ENCODE data around the gene SDCCAG8.

SDCCAG8 gene

DNA sequence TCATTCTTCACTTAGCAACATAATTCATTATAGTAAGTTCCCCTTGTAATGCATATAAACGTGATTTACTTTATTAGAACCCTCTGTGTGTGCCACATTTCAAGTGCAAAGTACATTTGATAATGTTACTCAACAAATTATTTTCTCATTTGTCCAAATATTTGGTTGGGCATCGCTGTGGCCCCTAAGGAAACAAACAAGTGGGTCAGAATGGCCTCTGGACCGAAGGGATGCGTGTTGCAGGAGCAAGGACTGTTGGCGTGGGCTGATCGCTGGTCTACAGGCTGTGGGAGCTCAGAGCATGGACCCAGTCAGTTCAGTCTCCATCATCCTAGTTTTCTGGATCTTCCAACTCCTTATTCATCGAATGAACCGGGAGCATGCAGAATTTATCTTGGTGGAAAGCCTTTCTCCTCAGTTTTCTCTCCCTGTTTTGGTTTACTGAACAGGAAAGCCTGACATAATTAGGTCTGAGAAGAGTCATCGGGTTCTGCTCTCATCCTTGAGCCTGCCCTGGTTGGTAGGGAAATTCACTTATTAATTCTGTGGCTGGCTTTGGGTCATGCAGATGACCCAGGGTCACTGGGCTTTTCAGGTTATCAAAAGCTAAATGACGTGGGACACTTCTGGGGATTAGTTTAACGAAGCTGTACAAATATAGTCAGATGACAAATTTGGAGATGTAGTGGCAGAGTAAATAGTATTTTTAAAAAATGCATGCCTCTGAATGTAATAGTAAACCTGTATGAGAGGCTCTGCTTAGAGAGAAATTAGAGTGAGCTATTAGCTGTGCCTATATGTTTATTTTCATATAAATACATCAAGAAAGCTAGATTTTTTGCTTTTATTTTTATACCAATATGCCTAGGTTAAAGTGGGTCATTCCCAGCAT lies 200.2 kb downstream of the SDCCAG8 start:
- DNase-seq (ENCODE audit: low read depth in 3 of 3), result no peak

- DNase-seq (ENCODE audit: low read depth in 3 of 3), result no peak
Measured at GRCh38 chr1:243457363-243457982, 201.6 kb downstream of the SDCCAG8 start.

GRCh38 chr1:243459059-243459458 lies 203.2 kb downstream of the SDCCAG8 start:
- DNase-seq (ENCODE audit: low read depth in 3 of 3), result no peak

DNA sequence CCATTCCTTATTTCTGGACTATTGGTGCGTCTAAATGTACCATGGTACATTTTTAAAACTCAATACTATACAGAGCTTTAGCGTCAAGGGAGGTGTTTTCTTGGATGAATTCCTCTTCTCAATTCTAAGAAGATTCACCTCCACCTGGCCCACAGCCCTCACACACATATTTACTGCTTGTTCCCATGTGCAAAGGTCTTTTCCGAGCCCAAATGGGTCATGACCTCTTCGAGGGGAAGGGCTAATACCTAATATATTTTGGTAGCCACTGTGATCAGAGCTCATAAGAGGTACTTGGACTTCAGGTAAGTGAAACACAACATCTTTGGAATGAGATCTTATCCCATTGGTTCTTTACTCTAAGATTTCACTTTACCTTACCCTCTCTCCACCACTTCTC lies 205.9 kb downstream of the SDCCAG8 start:
- DNase-seq (ENCODE audit: low read depth in 3 of 3), result no peak

DNA sequence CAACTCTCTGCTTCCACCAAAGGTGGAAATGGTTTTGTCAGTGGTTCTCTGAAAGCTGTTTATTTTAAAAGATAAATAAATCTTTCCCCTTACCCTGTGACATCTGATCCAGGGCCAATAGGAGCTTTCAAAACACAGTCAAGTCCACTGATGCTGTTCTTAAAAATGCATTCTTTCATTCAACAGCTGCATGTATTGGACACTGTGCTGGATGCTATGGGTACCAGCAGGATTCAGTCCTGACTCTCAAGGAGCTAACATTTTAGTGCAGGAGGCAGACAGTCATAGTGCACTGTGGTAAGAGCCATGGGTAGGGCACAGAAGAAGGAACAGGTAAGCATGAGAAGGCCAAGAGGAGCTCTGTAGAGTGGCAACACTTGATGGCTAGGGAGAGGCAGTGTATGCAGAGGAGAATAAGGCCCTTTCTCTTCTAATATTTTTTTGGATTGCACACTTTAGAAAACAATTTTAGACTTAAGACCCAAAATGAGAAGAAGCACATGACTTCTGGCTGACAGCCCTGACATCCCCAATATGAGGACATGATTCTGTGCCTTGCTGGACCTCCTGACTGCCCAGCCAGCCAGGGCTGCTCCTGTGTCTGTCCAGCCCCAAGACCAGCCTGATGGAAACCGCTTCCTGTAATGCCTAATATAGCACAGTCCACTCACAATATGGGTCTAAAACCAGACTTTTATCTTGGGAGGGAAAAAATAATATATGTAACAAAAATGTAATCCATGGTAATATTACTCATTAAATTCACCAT lies 207.3 kb downstream of the SDCCAG8 start:
- DNase-seq (ENCODE audit: low read depth in 3 of 3), result no peak

- no peak for DNase-seq (ENCODE audit: low read depth in 3 of 3)
Measured at GRCh38 chr1:243465081-243465480, 209.2 kb downstream of the SDCCAG8 start.

DNA sequence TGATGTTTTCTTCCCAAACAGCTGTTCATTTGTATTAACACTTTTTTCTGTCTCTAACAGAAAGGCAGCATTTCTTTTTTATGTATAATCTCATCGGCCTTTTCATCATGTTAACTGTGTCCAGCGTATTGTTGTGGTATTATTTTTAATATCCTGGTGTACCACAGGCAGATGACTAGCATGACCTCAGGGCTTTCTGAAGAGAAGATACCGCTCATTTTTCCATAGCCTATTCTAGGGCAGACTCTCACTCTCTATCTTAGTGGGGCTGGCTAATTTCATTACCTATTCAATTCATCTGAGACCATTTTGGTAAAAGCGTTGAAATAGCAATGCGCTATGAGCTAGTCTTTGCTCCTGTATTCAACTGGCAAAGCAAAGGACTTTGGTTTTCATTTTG lies 209.9 kb downstream of the SDCCAG8 start:
- DNase-seq (ENCODE audit: low read depth in 3 of 3), result no peak

DNA sequence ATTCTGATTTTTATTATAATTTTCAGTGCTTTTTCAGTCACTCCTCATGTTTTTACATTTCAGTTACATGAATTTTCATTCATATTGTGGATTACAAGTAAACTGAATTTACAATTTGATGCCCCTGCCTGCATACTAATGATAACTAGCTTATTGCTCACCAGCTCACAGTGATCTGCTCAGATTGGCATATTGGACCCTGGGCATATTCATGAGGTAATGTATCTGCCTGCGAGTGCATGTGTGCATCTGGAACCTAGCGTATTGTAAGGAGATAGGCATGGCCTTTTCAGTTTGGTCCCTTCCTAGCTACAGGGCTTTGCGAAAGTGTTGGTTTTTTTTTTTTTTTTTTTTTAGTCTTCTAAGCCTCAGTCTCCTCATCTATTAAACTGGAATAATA lies 213.7 kb downstream of the SDCCAG8 start:
- no peak for DNase-seq (ENCODE audit: low read depth in 3 of 3)

GRCh38 chr1:243470502-243470901 lies 214.7 kb downstream of the SDCCAG8 start:
- DNase-seq (ENCODE audit: low read depth in 3 of 3), result no peak

DNA sequence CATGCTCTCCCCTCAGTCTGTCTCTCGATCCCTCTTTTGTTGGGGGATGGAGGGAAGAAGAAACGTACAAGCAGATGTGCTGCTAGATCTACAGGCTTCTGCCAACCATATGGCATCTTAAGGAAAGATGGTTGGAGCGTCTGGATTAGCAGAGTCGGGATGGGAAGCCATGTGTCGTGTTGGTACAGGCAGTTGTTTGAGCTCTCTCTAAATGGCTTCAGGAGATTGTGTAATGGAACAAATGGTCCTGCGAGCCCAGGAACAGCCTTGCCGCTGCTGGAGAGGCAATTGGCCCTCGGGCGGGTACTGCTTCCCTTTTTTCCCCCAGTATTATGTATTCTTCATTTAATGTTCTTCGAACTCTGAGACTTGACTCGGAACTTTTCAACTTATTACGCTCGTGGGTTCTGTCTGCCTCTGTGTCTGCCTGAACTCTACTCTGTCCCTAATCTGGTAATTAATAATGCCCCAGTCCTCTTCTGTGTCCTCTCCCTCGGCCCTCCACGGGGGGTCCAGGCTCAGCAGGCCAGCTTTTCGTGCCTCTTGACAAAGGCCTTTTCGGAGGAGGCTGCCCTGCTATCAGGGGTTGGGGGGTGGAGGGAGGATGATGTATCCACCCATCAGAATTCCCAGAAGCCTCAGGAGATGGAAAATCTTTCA lies 215.3 kb downstream of the SDCCAG8 start:
- DNase-seq (ENCODE audit: low read depth in 3 of 3), result no peak

GRCh38 chr1:243471754-243472745 lies 216.2 kb downstream of the SDCCAG8 start:
- no peak for DNase-seq (ENCODE audit: low read depth in 3 of 3)

DNA sequence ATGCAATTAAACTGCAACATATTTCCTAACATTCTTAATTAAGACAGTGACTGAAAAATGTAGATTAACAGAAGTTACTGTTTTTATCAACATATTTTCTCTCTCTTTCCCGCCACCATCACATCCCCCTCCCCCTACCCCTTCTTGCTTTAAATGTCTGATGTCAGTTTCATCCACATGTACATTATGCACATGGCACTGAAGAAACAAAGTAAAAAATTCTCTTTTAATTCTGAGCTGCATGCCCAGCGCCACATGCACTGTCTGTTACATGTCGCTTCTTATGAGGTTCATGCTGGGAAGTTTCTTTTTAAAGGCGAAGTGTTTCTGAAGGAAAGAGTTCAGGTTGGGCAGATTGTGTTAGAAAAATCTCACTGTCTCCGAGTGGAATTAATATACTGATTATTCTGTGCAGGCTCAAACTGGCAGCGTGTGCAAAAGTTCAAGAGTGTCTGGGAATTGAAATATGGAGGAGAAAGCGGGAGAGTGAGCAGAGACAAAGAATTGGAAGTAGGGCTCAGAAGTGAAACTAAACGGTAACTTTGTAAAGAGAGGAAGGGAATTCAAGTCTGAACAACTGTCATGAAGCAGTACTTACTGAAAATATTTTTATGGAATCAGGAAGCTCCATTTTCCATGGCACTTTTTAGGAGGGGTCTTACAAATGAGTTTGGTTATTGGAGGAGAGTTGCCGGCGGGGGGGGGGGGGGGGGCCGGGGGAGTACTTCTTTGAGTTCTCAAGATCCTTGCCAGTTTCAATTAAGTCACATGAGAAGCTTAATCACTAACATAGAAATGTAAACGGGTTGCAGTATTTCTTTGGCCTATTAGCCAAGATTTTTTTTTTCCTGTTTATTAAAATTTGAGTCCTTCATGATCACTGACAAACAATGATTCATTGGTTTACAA lies 217.6 kb downstream of the SDCCAG8 start:
- DNase-seq (ENCODE audit: low read depth in 3 of 3), result no peak

DNA sequence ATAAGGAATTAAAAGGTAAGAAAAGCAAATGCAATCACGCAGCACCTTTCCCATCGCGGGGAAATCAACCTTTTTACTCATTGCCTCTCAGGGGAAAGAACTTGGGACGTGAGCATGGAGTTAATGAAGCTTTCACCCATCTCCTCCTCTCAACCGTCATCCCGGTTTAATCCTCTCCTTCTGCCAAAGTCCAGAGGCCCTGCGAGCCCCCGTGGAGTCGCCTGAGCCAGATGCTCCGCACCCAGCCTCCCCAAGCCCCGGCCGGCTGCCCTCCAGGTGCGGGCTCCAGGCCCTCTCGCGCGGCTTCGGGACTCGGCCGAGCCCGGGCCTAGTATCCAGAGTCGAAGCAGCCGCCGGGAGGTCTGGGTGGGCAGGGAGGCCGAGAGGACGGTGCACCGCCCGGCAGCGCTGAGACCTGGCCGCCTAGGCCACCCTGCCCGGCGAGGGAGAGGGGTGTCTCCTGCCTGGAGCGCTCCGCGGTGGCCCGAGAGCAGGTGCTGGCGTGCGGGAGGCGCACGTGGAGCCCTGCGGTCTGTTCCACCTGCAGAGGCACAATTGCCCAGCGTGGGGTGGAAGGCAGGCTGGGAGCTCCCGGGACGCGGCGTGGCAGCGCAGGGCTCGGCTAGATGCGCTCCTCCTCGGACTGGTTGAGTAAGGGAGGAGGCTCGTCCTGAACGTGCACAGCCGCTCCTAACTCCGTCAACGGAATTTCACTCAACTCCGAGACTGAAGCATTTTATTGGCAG lies 218.5 kb downstream of the SDCCAG8 start:
- no peak for DNase-seq (ENCODE audit: low read depth in 3 of 3)

- DNase-seq (ENCODE audit: low read depth in 3 of 3), result no peak
Measured at GRCh38 chr1:243474906-243475305, 219.1 kb downstream of the SDCCAG8 start.

DNA sequence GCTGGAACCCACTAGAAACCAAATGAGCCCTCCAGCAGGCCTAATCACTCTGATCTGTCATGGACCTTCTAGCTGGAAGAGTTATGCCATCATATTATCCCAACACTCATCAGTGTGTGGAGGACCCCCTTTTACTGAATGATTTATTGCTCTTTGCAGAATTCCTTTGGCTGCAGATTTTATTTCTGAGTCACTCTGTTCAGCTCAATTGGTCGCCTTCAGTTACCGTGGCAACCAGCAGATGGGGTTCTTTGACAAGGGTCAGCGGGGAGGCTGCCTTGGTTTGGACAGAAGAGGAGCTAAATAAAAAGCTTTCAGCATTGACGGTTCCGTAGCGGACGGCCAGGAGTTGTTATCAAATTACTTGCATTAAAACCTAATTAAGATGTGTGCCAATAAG lies 220.1 kb downstream of the SDCCAG8 start:
- no peak for DNase-seq (ENCODE audit: low read depth in 3 of 3)

- no peak for DNase-seq (ENCODE audit: low read depth in 3 of 3)
Measured at GRCh38 chr1:243477731-243478290, 222.0 kb downstream of the SDCCAG8 start.

DNA sequence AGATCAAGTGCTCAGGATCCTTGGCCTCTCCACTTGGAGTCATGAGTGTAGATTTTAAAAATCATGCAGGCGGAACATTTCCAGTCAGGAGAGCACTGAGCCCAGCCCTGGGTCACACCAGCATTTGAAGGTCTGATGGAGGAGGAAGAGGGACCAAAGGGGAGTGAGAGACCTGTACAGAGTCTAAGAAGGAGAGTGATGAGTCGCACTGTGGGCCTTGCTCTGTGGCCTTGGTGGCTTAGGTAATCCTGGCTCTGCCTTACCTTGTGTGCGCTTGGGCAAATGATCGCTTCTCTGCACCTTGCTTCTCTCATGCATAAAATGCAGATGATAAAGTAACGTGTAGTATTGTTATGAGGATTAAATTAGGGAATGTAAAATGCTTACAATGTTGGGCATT lies 225.3 kb downstream of the SDCCAG8 start:
- no peak for DNase-seq (ENCODE audit: low read depth in 3 of 3)

GRCh38 chr1:243482141-243483022 lies 226.5 kb downstream of the SDCCAG8 start:
- DNase-seq (ENCODE audit: low read depth in 3 of 3), result no peak
